Epidermal melanocyte (primary cell): ENCODE results near the gene FADS2.

ENCODE experiments used
- DNase-seq: peaks from one replicate; pipeline ENCODE4 v3.0.0; 2011; ENCODE audit warnings: low spot score; ENCODE audit not compliant: insufficient read length

FADS2 gene

DNA sequence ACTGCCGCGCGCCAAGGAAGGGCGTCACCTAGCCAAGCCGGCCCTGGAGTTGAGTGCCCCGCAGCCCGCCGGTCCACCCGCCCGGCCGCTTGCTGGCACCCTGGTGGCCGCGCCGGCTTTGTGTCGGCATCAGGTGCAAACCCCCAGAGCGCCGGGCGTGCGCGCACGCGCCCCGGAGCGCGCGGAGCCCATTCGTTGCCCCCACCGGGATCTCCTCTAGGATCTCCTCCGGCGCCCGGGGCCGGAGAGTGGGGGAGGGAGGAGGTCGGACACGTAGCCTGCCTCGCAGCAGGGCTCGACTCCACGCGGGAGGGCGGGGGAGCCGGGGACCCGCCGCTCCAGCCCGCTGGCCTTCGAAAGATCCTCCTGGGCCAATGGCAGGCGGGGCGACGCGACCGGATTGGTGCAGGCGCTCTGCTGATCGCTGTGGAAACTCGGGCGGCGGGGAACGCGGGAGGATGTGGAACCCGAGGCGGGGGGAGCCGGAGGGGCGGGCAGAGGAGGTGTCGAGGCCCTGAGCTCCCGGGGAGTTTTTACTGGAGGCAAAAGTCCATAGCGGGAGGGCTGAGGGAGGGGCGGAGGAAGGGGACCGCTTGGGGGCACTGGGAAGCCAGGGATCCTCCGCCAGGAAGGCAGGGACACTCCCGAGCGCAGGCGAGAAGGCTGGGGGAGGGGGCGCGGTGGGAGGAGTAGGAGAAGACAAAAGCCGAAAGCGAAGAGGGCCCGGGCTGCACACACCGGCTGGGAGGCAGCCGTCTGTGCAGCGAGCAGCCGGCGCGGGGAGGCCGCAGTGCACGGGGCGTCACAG, at the start of gene FADS2:
Gene FADS2 (plus strand): TSS at position 730 of the 808 bp plus-strand sequence. CDS start 91 bp downstream, outside the sequence.
- DNase-seq, result peak; percentile 78

DNA sequence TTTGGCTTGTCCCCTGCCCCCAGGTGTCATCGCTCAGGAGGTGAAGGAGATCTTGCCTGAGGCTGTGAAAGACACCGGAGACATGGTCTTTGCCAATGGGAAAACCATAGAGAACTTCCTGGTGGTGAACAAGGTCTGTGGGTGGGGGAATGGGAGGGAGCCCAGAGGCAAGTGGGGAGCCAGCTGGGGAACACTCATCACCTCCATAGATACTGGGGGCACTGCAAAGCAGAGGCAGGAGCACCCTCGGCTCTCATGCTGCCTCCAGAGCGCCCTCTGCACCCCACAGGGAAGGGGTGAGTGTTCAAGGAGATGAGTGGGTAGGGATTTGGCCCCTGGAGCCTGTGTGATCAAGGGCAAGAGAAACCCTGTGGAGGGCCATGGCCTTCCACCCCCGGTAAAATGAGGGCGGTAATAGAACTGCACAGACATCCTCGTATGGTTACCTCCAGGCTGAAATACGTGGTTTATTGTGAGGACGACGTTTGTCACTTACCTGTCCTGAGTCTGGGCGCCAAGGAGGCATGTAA, 49.7 kb upstream of the FADS2 start:
- no peak for DNase-seq

DNA sequence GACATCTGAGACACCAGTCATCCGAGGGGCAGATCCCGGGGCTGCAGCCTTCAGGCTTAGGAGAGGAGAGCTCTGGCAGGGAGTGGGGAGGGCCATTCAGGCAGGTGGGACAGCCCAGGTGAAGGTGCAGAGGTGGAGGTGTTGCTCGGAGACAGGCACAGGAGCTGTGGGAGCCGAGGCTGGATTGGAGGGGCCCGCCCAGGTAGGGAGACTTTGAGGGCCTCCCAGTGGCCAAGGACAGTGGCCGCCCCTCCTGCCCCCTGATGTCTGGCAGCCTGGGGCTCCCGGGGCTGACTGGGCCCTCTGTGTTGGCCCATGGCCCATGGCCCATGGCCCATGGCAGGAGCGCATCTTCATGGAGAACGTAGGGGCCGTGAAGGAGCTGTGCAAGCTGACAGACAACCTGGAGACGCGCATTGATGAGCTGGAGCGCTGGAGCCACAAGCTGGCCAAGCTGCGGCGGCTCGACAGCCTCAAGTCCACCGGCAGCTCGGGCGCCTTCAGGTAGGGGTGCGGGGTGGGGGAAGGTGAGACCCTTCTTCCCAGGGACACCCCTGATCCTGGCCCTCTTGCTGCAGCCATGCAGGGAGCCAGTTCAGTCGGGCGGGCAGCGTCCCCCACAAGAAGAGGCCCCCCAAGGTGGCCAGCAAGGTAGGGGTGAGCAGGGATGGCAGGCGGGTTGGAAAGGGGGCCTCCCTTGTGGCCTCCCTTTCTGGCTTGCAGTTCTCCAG, 49.0 kb upstream of the FADS2 start:
- no peak for DNase-seq

DNA sequence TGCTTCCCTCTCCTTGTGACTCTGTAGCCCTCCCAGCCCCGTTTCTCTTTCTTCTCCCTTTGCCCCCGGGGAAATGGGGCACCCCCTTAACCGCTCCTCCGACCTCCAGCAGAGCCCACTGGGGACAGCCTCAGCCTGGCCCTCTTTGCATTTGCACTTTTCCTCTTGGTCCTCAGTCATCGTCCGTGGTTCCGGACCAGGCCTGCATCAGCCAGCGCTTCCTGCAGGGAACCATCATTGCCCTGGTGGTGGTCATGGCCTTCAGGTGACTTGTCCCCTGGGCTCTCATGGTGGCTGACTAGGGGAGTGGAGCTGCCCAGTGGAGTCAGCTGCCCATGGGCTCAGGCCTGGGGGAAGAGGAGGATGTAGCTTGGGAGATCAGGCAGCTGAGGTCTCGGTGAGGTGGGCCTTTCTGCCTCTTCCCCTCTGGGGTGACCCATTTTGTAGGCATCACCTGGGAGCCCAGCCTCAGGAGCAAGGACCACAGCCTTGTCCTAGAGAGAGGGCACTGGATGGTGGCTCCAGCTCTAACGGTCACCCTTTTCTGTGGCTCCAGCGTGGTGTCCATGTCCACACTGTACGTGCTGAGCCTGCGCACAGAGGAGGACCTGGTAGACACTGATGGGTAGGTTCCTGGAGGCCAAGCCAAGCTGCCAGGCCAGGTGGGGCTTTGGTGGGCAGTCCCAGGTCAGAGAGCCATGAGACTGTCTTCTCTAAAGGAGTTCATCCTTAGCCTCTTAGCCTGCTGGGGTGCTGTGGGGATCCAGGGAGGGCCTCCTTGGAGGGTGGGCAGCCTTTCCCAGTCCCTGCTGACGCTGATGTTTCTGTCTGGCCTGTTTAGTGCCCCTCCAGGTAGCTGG, 48.2 kb upstream of the FADS2 start:
- DNase-seq, result no peak

DNA sequence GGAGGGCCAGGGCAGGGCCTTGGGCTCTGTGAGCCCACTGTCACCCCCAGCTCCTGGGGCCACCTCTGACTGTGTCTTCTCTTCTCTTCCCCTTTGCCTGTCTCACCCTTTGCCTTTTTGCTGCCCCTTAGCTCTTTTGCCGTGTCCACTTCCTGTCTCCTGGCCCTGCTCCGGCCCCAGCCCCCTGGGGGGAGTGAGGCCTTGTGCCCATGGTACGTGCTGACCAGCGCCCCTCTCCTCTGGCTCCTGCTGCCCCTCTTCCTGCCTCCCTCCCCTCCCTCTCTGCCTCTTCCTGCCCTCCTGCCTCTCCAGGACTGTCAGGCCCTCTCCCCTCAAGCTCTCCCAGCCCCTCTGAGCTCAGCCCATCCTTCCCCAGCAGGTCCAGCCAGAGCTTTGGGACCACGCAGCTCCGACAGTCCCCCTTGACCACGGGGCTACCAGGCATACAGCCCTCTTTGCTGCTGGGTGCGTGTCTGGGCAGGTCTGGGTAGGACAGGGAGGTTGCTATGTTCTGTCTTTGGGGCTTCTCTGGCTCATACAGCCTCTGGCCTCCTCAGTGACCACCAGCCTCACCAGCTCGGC, 47.4 kb upstream of the FADS2 start:
- no peak for DNase-seq

DNA sequence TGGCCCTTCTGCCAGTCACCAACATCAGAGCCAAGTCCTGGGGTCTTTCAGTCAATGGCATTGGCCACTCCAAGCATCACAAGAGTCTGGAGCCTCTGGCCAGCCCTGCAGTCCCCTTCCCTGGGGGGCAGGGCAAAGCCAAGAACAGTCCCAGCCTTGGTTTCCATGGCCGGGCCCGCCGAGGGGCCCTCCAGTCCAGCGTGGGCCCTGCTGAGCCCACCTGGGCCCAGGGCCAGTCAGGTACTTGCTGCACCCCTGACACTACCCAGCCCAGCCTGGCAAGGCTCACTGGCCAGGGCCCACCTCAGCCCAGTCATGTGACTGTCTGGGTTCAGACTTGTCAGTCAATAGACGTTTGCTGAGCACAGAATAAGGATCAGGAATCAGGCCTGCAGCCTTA, 46.5 kb upstream of the FADS2 start:
- no peak for DNase-seq

DNA sequence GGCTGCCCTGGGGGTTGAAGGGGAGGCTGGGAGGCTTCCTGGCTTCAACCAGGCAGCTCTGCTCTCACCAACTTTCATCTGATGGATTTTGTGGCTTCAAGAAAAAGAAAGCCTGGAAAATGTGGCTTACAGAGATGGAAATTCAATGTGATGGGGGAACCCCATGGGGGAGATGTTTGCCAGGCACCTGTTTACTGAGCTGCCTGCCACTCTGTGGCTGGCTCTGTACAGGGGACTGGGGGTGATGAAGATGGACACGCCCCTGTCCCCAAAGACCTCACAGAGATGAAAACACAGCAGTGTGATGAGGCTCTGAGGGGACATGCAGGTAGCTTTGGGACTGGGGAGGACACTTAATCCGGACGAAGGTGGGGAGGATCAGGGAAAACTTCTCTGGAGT, 45.8 kb upstream of the FADS2 start:
- no peak for DNase-seq

DNA sequence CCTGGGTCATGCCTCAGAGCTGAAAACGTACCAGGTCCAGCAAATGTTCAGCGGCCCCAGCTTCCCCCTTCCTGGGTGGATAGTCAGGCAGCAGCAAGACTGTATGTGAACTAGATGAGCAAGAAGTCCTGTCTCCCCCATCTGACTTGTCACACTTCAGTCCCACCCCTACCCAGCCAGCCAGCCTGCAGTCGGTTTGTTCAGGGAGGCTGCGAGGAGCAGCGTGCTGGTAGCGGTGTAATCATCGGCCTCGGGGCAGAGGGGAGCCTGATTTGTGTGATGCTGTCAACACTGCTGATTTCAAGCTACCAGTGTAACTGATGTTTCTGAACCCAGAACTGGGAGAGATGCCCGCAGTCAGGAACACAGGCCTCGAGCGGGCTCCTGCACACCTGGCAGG, 45.3 kb upstream of the FADS2 start:
- no peak for DNase-seq

DNA sequence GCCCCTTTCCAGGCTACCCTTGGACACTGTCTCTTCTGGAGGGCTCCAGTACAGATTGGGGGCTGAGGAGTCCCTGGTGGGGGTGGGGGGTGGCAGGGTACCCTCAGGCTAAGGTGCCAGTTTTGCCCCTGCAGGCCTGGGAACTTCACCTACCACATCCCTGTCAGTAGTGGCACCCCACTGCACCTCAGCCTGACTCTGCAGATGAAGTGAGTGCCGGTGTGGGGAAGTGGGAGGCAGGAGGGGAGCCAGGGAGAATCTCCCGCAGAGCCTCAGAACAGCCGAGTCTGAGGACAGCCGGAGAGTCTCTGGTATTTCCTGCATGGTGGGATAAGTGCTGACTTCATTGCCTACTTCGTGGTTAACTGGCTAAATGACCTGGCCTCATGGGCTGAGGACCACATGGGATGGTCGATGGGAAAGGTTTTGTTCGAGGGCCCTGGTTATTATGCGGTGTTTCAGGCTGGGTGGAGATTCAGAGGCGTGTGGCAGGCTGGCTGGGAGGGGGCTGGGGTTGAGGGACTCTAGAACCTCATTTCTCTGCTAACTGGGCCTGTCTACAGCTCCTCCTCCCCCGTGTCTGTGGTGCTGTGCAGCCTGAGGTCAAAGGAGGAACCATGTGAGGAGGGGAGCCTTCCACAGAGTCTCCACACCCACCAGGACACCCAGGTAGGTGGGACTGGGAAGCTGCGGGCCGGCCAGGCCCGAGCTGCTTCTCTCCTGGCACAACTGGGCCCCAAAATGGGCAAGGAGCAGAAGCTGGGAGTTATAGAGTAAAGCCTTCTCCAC, 44.2 kb upstream of the FADS2 start:
- DNase-seq, result no peak

DNA sequence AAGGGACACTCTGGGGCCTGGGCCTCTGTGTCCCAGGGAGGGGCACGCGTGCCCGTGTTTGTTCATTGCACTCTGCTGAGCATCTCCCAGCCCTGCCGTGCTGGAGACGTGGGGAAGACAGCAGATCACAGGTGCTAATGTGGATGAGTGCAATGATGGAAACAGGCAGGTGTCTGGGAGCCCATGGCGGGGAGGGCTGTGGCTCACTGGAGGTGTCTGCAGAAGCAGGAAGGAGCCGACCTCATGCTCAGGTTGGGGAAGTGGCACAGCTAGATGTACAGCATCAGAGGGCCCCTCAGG, 43.6 kb upstream of the FADS2 start:
- no peak for DNase-seq

DNA sequence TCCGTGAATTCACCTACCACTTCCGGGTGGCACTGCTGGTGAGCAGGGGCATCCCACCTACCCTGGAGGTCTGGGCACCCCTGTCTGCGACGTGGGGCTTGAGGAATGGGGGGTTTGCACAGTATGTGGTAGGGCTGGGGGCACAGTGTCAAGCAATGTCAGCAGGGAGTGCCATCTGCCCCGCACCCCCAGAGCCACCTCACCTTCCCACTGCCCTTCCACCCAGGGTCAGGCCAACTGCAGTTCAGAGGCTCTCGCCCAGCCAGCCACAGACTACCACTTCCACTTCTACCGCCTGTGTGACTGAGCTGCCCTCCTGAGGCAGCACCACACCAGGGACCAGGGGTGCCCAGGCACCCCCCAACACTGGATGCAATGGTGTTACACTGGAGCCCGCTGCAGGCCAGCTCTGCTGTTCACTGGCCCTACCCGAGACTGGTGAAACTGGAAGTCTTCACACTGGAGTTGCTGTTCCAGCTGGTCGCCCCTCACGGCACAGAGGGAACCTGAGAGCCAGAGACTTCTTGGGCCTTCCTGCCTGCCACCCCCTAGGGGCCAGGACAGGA, 42.2 kb upstream of the FADS2 start:
- no peak for DNase-seq

DNA sequence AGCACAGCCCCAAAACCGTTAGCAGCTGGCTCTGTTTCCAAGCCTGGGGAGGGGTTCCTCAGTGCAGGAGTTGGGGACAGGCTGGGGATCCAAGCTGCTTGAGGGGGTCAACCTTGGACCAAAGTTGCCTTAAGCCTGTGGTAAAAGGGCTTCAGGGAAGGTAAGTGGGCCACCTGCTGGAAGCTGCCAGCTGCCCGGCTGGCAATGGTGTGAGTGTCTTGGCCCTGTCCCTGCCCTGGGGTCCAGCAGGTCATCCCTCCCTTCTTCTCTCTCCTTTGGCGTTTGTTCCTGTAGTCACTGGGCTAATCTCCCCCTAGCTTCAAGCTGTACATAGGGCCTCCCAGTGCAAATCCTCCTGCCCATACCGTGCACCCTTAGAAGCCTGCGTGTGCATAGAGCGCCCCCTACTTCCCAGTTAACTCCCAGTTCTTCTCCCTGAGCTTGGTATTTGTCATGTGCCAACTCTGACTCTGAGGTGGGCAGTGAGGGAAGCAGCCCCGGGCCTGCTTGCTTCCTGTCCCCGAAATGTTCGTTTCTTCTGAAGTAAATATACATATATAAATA, 40.1 kb upstream of the FADS2 start:
- no peak for DNase-seq

DNA sequence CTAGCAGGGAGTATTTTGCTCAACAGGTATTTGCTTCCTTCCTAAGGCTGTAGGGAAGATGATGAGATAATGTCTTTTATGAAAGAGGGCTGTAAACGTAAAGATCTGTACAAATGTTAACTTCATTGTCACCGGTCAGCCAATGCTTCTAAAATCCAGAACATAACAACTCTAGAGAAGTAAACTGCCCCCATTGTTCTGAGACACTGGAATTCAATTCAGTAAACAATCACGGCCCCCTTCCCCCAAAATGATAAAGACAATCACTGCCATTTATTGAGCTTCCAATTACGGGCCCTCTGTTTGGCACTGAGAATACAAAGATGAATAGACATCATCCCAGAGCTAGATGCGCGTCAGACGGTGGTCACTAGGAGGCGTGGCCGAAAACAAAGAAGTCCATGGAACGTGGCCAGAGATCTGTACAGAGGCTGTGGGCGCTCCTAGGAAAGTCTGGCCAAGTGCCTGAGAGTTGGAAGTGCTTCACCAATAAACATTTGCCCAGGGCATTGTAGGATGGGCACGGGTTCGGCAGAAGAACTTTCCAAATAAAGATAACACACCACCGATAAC, 36.3 kb upstream of the FADS2 start:
- peak; percentile 67 for DNase-seq

DNA sequence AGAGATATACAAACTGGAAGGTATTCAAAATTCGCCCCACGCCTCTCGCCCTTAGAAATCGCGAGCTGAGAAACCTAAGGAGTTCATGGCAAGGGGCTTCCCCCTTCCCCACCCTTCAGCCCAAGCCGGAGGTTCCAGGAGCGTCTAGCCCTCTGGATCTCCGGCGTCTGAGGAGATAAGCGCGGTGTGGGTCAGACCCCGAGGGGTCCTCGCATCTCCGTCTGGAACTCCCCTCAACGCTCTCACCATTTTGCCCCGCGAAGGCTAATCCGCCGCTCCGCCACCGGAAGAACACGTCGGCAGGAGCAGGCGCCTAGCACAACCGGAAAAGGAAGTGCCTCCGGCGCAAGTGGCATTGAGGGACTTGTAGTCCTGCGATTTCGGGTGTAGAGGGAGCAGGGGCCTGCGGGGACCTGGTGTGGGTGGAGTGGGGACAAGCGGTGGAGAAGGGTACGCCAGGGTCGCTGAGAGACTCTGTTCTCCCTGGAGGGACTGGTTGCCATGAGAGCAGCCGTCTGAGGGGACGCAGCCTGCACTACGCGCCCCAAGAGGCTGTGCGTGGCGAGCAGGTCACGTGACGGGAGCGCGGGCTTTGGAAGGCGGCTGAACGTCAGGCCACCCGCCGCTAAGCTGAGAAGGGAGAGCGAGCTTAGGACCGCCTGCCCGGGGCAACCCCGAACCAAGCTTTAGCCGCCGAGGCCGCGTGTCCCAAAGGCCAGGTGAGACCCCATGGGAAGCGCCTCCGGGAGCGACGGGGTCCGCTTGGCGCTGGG, 35.6 kb upstream of the FADS2 start, which contains the start of the genes FEN1 and TMEM258:
Gene FEN1 (plus strand): TSS at position 602 of the 773 bp plus-strand sequence. CDS start 2,451 bp downstream, outside the sequence.
Gene TMEM258 (minus strand): TSS at position 290 of the 773 bp plus-strand sequence. CDS start 41 bp downstream, at position 249.
- peak; percentile 90 for DNase-seq

DNA sequence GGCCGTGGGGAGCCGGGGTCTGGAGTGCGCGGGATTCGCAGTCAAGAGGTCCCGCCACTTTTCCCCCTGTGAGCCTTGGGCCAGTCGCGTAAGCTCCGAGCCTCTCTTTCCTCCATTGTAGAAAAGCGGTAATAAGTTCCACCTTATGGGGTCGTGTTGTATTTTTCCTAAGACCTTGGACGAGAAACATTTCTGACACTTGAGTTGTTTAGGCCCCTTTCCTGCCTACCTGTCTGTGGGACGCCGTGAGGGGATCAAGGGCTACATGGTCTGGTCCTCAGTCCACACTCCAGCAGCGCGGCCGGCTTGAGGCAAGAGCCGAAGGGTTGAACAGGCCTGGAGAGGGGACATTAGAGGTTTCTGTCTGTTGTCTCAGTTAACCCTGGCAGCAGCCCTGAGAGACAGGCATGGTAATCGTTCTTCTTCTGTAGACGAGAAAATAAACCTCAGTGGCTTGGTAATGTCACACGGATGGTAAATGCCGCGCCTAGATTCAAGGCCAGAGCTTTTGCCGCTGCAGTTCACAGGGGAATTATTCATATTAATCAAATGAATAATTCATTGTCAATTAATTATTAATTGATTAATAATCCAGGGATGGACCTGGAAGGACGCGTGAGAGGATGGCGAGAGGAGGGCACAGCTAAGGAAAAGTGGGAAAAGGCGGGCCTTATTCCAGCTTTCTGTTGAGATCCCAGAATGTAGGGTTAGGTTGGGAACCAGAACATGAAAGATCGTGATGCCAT, 34.8 kb upstream of the FADS2 start:
- no peak for DNase-seq

DNA sequence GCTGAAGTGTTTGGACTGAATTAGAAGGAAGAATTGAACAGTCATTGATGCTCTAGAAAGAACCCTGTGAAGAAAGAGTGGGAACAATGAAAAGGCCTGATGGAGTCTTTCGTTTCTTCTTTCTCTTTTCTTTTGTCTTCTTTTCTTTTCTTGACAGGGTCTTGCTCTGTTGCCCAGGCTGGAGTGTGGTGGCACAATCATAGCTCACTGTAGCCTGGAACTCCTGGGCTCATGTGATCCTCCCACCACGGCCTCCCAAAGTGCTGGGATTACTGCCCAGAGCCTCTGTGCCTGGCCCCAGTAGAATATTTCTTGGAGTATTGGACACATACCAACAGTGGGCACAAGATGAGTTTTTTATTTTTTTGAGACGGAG, 34.3 kb upstream of the FADS2 start:
- no peak for DNase-seq

DNA sequence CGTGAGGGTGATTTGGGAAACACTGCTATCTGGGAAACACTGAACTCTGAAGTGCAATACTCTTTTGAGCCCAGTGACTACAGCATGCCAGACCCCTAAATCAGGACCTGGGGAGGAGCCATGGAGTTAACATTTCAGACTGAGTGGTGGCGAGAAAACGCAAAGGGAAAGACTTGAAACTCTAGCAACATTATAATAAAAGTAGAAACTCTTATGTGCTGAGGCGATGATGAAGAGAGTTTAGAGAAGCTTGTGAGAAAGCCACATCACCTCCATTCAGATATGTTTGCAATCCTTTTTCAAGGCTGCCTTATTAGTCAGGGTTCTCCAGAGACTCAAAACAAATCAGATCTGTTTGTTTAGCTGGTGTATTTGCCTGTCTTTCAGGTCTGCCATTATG, 33.5 kb upstream of the FADS2 start:
- DNase-seq, result no peak

DNA sequence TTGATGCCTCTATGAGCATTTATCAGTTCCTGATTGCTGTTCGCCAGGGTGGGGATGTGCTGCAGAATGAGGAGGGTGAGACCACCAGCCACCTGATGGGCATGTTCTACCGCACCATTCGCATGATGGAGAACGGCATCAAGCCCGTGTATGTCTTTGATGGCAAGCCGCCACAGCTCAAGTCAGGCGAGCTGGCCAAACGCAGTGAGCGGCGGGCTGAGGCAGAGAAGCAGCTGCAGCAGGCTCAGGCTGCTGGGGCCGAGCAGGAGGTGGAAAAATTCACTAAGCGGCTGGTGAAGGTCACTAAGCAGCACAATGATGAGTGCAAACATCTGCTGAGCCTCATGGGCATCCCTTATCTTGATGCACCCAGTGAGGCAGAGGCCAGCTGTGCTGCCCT, 32.6 kb upstream of the FADS2 start:
- no peak for DNase-seq
